Ascending aorta (tissue), 2 donors: ENCODE results near the gene CAPRIN1. TPM values are rescaled to one million over a fixed set of nuclear protein-coding genes. Genes with fewer than 3 reads are reported as not detected.

Source experiments
- DNase-seq, 2 donors: peaks; one replicate each; pipeline ENCODE4 v3.0.0-alpha.2; 2019; ENCODE audit warnings: low spot score in 2 of 2
- H3K27ac ChIP-seq, 2 donors: fragments of 200-600 bp; sonication (generic); one replicate each; pipeline ENCODE4 v1.5.1; 2016 to 2017; ENCODE audit warnings: mild to moderate bottlenecking in 1 of 2
- H3K27me3 ChIP-seq: fragments of 200-600 bp; sonication (generic); one replicate; pipeline ENCODE4 v1.5.1; 2017
- H3K36me3 ChIP-seq, 2 donors: fragments of 200-600 bp; sonication (generic); one replicate each; pipeline ENCODE4 v1.5.1; 2016
- H3K4me1 ChIP-seq, 2 donors: fragments of 200-600 bp; sonication (generic); one replicate each; pipeline ENCODE4 v1.5.1; 2016 to 2017; ENCODE audit warnings: mild to moderate bottlenecking in 1 of 2
- H3K4me3 ChIP-seq, 2 donors: fragments of 200-600 bp; sonication (generic); one replicate each; pipeline ENCODE4 v1.5.1; 2016 to 2017; ENCODE audit warnings: mild to moderate bottlenecking in 1 of 2
- H3K9me3 ChIP-seq, 2 donors: fragments of 200-600 bp; sonication (generic); one replicate each; pipeline ENCODE4 v1.5.1; 2016
- intact Hi-C: fragments of 100-400 bp; cut with DNase I; formaldehyde crosslinking; loops from one replicate; pipeline ENCODE4 v1.15.1; 2023
- total RNA-seq: library from RNA; depleted of rRNA; stranded (reverse); fragments of >200 nt; gene quantifications from one replicate; pipeline ENCODE4 v1.1.0, GENCODE V29; 2016
- TF ChIP-seq, protein P1 (sequence below), 3 experiments: fragments of 200-600 bp in 2 of 3; fragments of 450-650 bp in 1 of 3; sonication (generic) in 2 of 3; IDR thresholded peaks; one replicate each; pipeline ENCODE4 v1.5.1; 2016 to 2019; ENCODE audit warnings: antibody characterized with exemption in 3 of 3, mild to moderate bottlenecking in 1 of 3, moderate library complexity in 1 of 3

The CAPRIN1 gene
- total RNA-seq, 1 donor from 2014 or later: 155 TPM

GRCh38 chr11:34148504-34149165 is 97.1 kb downstream of the CAPRIN1 start:
- Histone ChIP-seq H3K4me3 (no peak overlapping the region), H3K27ac (no peak overlapping the region), H3K9me3 (no peaks in the 10 kb centered on the region), H3K36me3 (peaks cover 60 to 82% of the 10 kb centered on the region in 2 donors), H3K27me3 (no peaks in the 10 kb centered on the region), H3K4me1 (no peaks in the 10 kb centered on the region)
- intact Hi-C loops: no loop called here
- TF ChIP-seq, protein P1, sequence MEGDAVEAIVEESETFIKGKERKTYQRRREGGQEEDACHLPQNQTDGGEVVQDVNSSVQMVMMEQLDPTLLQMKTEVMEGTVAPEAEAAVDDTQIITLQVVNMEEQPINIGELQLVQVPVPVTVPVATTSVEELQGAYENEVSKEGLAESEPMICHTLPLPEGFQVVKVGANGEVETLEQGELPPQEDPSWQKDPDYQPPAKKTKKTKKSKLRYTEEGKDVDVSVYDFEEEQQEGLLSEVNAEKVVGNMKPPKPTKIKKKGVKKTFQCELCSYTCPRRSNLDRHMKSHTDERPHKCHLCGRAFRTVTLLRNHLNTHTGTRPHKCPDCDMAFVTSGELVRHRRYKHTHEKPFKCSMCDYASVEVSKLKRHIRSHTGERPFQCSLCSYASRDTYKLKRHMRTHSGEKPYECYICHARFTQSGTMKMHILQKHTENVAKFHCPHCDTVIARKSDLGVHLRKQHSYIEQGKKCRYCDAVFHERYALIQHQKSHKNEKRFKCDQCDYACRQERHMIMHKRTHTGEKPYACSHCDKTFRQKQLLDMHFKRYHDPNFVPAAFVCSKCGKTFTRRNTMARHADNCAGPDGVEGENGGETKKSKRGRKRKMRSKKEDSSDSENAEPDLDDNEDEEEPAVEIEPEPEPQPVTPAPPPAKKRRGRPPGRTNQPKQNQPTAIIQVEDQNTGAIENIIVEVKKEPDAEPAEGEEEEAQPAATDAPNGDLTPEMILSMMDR (IDR thresholded peaks at IDR 0.05): no peak
- no peak for DNase-seq

- H3K4me1 ChIP-seq: peaks cover 0 to 2% of the 10 kb centered on the region in 2 donors
- H3K27ac ChIP-seq: no peak overlapping the region
- H3K36me3 ChIP-seq: peaks cover 56 to 79% of the 10 kb centered on the region in 2 donors
- no peak overlapping the region for H3K4me3 ChIP-seq
- no peaks in the 10 kb centered on the region for H3K9me3 ChIP-seq
- TF ChIP-seq, protein P1 (IDR thresholded peaks at IDR 0.05): no peak
- no peak for DNase-seq
- intact Hi-C loops: no loop called here
- no peaks in the 10 kb centered on the region for H3K27me3 ChIP-seq
Observed at GRCh38 chr11:34149274-34149673, 97.7 kb downstream of the CAPRIN1 start.

- intact Hi-C loops: no loop called here
- no peaks in the 10 kb centered on the region for H3K9me3 ChIP-seq
- H3K4me3 ChIP-seq: no peak overlapping the region
- peaks cover 52 to 73% of the 10 kb centered on the region in 2 donors for H3K36me3 ChIP-seq
- no peak overlapping the region for H3K27ac ChIP-seq
- TF ChIP-seq, protein P1 (IDR thresholded peaks at IDR 0.05): peak in 2 of 3 experiments; percentile 26 to 27
- H3K4me1 ChIP-seq: peaks cover 0 to 7% of the 10 kb centered on the region in 2 donors
- DNase-seq: no peak
- no peaks in the 10 kb centered on the region for H3K27me3 ChIP-seq
Observed at GRCh38 chr11:34149786-34150185, 98.3 kb downstream of the CAPRIN1 start.

GRCh38 chr11:34150494-34151151 is 99.1 kb downstream of the CAPRIN1 start:
- DNase-seq: no peak
- H3K36me3 ChIP-seq: peaks cover 46 to 65% of the 10 kb centered on the region in 2 donors
- peaks cover 0 to 15% of the 10 kb centered on the region in 2 donors for H3K4me1 ChIP-seq
- intact Hi-C loops: no loop called here
- no peak overlapping the region for H3K4me3 ChIP-seq
- no peaks in the 10 kb centered on the region for H3K9me3 ChIP-seq
- H3K27me3 ChIP-seq: no peaks in the 10 kb centered on the region
- TF ChIP-seq, protein P1 (IDR thresholded peaks at IDR 0.05): no peak
- H3K27ac ChIP-seq: no peak overlapping the region

Other genes with a start within 250 kb of the CAPRIN1 start
- 56.0 TPM for gene LMO2, start 159.7 kb upstream of the CAPRIN1 start, total RNA-seq
- gene NAT10, start 53.9 kb downstream of the CAPRIN1 start, total RNA-seq: 11.3 TPM